Esophagus muscularis mucosa (tissue), 4 donors: ENCODE measurements around the gene KRT15. TPM values are rescaled to one million over a fixed set of nuclear protein-coding genes. Genes with fewer than 3 reads are reported as not detected.

Experiments used
- DNase-seq: peaks from one replicate; pipeline ENCODE4 v3.0.0-alpha.2; 2017; ENCODE audit errors: extremely low spot score
- H3K27ac ChIP-seq, 4 donors: fragments of 200-600 bp; sonication (generic); replicated peaks in 1 of 4; 1 replicate in 3 of 4; 2 replicates in 1 of 4; pipeline ENCODE4 v1.5.1; 2016 to 2019; ENCODE audit warnings: mild to moderate bottlenecking in 1 of 4
- H3K27me3 ChIP-seq, 4 donors: fragments of 200-600 bp; sonication (generic); one replicate each; pipeline versions ENCODE4 v1.5.1 to v1.6.0; 2016 to 2019
- H3K36me3 ChIP-seq, 4 donors: fragments of 200-600 bp; sonication (generic); one replicate each; pipeline ENCODE4 v1.5.1; 2016 to 2019
- H3K4me1 ChIP-seq, 4 donors: fragments of 200-600 bp; sonication (generic); one replicate each; pipeline ENCODE4 v1.5.1; 2016 to 2019
- H3K4me3 ChIP-seq, 4 donors: fragments of 200-600 bp; sonication (generic); 1 replicate in 2 of 4; 2 replicates in 2 of 4; pipeline ENCODE4 v1.5.1; 2016 to 2019; ENCODE audit warnings: mild to moderate bottlenecking in 4 of 4, moderate library complexity in 1 of 4
- H3K9me3 ChIP-seq, 4 donors: fragments of 200-600 bp; sonication (generic); 1 replicate in 3 of 4; 2 replicates in 1 of 4; pipeline ENCODE4 v1.5.1; 2016 to 2019
- CTCF ChIP-seq, 3 experiments: fragments of 200-600 bp in 2 of 3; fragments of 450-650 bp in 1 of 3; sonication (generic) in 2 of 3; IDR thresholded peaks; one replicate each; pipeline ENCODE4 v1.5.1; 2017 to 2019; ENCODE audit warnings: antibody characterized with exemption in 3 of 3, mild to moderate bottlenecking in 2 of 3, moderate library complexity in 1 of 3
- EP300 ChIP-seq: sonication (generic); formaldehyde crosslinking; IDR thresholded peaks from one replicate; pipeline ENCODE4 v1.6.1; 2017; ENCODE audit warnings: antibody characterized with exemption
- POLR2A ChIP-seq: fragments of 450-650 bp; IDR thresholded peaks from one replicate; pipeline ENCODE4 v1.6.1; 2017; ENCODE audit warnings: antibody characterized with exemption, moderate library complexity, mild to moderate bottlenecking, low read depth
- POLR2AphosphoS5 ChIP-seq, 2 donors: sonication (generic); formaldehyde crosslinking; IDR thresholded peaks; one replicate each; pipeline ENCODE4 v1.6.1; 2017; ENCODE audit warnings: antibody characterized with exemption in 2 of 2
- WGBS: methylation state at CpG from one replicate; pipeline ENCODE4 v1.1.5; 2018; 5-methylcytosine and 5-hydroxymethylcytosine counted together
- intact Hi-C: fragments of 100-400 bp; cut with DNase I; formaldehyde crosslinking; loops from one replicate; pipeline ENCODE4 v1.15.1; 2023
- total RNA-seq, 4 donors: library from RNA; depleted of rRNA; stranded (reverse); fragments of >200 nt; gene quantifications; one replicate each; pipeline versions ENCODE4 v1.1.0 to v1.2.1, GENCODE V29; 2016

The KRT15 gene
- total RNA-seq, 4 donors from 2014 or later = 3.3 TPM; not detected in 3

DNA sequence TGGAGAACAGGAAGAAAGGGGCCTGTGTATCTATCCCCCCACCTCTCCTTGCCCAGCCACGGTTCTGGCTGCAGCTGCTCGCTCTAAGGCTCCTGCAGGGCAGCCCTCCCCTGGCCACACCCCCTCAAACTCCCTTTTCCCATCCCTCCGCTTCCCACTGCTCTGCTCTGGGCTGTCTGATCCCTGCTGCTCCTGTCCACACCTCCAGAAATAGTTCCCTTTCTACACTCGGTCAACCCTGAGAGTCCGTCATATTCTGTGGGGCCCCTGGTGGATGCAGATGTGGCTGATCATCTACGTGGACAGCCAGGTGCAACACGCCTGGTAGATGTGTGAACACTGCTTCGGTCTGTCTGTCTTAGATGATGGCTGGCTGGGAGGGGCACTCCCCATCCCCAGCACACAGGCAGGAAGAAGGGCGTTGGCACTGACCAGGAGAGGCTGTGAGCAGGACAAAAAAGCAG is 28.7 kb upstream of the KRT15 start:
- no peak for DNase-seq
- Histone ChIP-seq H3K27me3 (no peaks in the 10 kb centered on the region), H3K4me1 (peaks cover 17 to 26% (median 20%) of the 10 kb centered on the region in 4 donors), H3K9me3 (peaks cover 0 to 9% (median 3%) of the 10 kb centered on the region in 4 donors), H3K36me3 (no peaks in the 10 kb centered on the region), H3K27ac (peak overlapping the region in 1 of 4 donors; percentile 31), H3K4me3 (no peak overlapping the region)
- TF ChIP-seq POLR2AphosphoS5 (IDR thresholded peaks at IDR 0.05) = no peak
- TF ChIP-seq POLR2A = no peak
- no peak for TF ChIP-seq EP300
- no peak for TF ChIP-seq CTCF (IDR thresholded peaks at IDR 0.05)
- intact Hi-C loops = loop anchor here (5.0 kb wide), 2 partner anchors 115 to 690 kb away; no protein-coding TSS in a partner anchor
- WGBS = 63% methylated on average over 5 of the region's 9 CpGs

- Histone ChIP-seq H3K4me3 (no peak overlapping the region), H3K27ac (no peak overlapping the region), H3K9me3 (peaks cover 0 to 9% (median 3%) of the 10 kb centered on the region in 4 donors), H3K27me3 (no peaks in the 10 kb centered on the region), H3K4me1 (peaks cover 17 to 26% (median 20%) of the 10 kb centered on the region in 4 donors), H3K36me3 (no peaks in the 10 kb centered on the region)
- no peak for DNase-seq
- TF ChIP-seq POLR2AphosphoS5 (IDR thresholded peaks at IDR 0.05) (no peak), CTCF (IDR thresholded peaks at IDR 0.05) (no peak)
- WGBS = 95% methylated on average over 3 of the region's 3 CpGs
- intact Hi-C loops = loop anchor here (5.0 kb wide), 2 partner anchors 115 to 690 kb away; no protein-coding TSS in a partner anchor
Measured at GRCh38 chr17:41546819-41547218, 28.1 kb upstream of the KRT15 start.

DNA sequence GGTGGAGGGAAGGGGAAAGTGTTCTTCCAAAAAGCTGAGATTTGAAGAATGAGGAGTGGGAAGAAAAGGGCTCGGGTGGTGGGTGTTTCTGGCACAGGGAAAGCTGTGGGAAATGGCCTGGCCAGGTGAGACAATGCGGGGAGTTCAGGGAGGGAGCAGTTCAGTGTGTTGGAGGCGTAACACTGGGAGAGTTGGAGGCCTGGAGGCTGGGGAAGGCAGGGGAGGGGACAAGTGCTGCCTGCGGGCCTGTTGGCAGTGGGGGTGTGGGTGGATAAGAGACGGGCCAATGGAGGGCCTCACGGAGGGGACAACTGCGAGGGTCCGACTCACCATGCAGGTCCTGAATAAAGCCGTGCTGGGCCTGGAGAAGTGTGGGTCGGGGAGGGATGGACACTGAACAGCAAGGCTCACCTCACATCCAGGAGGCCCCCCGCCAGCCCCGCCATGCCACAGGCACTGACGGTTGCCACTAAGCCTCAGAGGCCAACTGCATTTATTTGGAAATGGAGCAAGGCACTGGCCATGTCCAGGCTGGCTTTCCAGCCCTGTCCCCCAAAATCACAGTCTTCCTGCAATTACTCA is 27.2 kb upstream of the KRT15 start:
- Histone ChIP-seq H3K36me3 (no peaks in the 10 kb centered on the region), H3K27ac (no peak overlapping the region), H3K9me3 (peaks cover 0 to 9% (median 3%) of the 10 kb centered on the region in 4 donors), H3K4me3 (no peak overlapping the region), H3K4me1 (peaks cover 17 to 26% (median 20%) of the 10 kb centered on the region in 4 donors), H3K27me3 (no peaks in the 10 kb centered on the region)
- intact Hi-C loops = loop anchor here (5.0 kb wide), 2 partner anchors 116 to 689 kb away; no protein-coding TSS in a partner anchor
- 87% methylated on average over 13 of the region's 13 CpGs for WGBS
- TF ChIP-seq EP300 = no peak
- TF ChIP-seq CTCF (IDR thresholded peaks at IDR 0.05) = no peak
- no peak for TF ChIP-seq POLR2AphosphoS5 (IDR thresholded peaks at IDR 0.05)
- no peak for TF ChIP-seq POLR2A
- DNase-seq = no peak

DNA sequence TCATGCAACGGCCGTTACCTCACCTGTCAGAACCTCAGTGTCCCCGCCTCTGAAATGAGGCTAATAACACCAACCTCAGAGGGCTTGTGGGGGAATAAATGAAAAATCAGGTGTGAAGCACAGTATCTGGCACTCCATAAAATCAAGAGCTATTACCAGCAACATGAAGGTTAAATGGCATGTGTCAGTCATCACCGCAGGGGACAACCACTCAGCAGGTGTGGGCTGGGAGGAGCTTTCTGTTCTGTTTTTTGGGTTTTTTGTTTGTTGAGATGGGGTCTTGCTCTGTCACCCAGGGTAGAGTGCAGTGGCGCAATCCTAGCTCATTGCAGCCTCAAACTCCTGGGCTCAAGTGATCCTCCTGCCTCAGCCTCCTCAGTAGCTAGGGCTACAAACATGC is 26.2 kb upstream of the KRT15 start:
- Histone ChIP-seq H3K9me3 (peaks cover 0 to 9% (median 3%) of the 10 kb centered on the region in 4 donors), H3K4me1 (peaks cover 17 to 24% (median 20%) of the 10 kb centered on the region in 4 donors), H3K36me3 (no peaks in the 10 kb centered on the region), H3K27ac (no peak overlapping the region), H3K27me3 (no peaks in the 10 kb centered on the region), H3K4me3 (no peak overlapping the region)
- WGBS = 100% methylated on average over 5 of the region's 5 CpGs
- no peak for DNase-seq
- intact Hi-C loops = loop anchor here (5.0 kb wide), 2 partner anchors 117 to 688 kb away; no protein-coding TSS in a partner anchor
- TF ChIP-seq EP300 = no peak
- TF ChIP-seq POLR2AphosphoS5 (IDR thresholded peaks at IDR 0.05) = no peak
- no peak for TF ChIP-seq CTCF (IDR thresholded peaks at IDR 0.05)
- no peak for TF ChIP-seq POLR2A
